Measurements from ENCODE around the gene EFHB. TPM values are rescaled to one million over a fixed set of nuclear protein-coding genes. Genes with fewer than 3 reads are reported as not detected.
A peak's percentile ranks its signal among the peaks of the same experiment; 100 is the strongest.

The EFHB gene
- total and polyA plus RNA-seq, 10 of the 15 experiments (the other 5 are each of a cell fraction or from before 2014, with no cell fraction given): 0.12 to 0.95 (median 0.53) TPM; not detected in 3

DNA sequence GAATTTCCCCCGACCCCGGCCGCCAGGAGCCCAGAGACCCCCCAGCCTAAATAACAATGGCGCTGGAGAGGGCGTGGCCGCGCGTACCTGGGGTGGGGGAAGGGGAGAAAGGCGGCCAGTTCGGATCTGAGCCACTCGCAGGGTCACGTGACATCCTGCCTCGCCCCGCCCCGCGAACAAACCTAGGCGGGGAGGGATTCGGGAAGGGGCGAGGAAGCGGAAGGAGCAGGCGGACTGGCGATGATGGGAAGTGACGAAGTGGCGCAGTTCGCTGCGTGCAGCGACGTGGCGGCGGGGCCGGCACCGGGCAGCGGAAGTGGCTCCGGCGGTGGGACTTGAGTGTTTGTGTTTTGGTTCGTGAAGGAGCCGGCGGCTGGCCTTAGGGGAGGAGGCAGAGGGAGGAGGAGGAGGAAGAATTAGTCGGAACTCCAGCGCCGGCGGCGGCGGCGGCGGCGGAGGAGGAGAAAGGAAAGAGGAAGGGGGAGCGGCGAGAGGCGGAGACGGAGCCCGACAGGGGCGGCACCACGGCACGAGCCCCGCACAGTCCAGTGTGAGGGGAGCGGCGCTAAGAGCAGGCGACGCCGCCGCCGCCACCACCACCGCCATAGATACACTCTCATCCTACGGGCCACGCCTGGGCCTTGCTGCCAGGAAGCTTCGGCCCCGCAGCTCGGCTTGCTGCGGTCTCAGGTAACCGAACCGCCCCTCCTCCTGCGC, 13.0 kb upstream of the EFHB start, which contains the start of gene RAB5A (continued):
- no peak for TF ChIP-seq MEF2A (IDR thresholded peaks at IDR 0.05; ENCODE audit: insufficient read depth, low read depth, low read length)
- no peak for TF ChIP-seq ZNF622 (IDR thresholded peaks at IDR 0.05)
- TF ChIP-seq HDAC6 (IDR thresholded peaks at IDR 0.05; ENCODE audit: unreplicated experiment): no peak
- peak; percentile 90 for TF ChIP-seq PRDM15 (CRISPR knock-in tag; IDR thresholded peaks at IDR 0.05)
- no peak for TF ChIP-seq HSF1 (IDR thresholded peaks at IDR 0.05; ENCODE audit: low read depth, low read length)
- TF ChIP-seq MEF2B (IDR thresholded peaks at IDR 0.05; ENCODE audit: partially characterized antibody, poor library complexity, severe bottlenecking): peak; percentile 62
- TF ChIP-seq ASH2L (IDR thresholded peaks at IDR 0.05; ENCODE audit: borderline replicate concordance, low read depth): no peak
- no peak for TF ChIP-seq HDAC2 (IDR thresholded peaks at IDR 0.05)
- peak; percentile 76; the same call in 1 of the 2 replicates for TF ChIP-seq SPI1 (IDR thresholded peaks at IDR 0.05; ENCODE audit: borderline replicate concordance, insufficient read depth, low read depth, low read length)
- TF ChIP-seq MXI1 (IDR thresholded peaks at IDR 0.05; ENCODE audit: low read depth, low read length): peak; percentile 49; the same call in 1 of the 2 replicates
- TF ChIP-seq TCF7 (IDR thresholded peaks at IDR 0.05; ENCODE audit: borderline replicate concordance): no peak
- TF ChIP-seq ZBTB11 (CRISPR knock-in tag; IDR thresholded peaks at IDR 0.05): peak; percentile 74
- peak; percentile 98 for TF ChIP-seq SMARCA5 (IDR thresholded peaks at IDR 0.05)
- TF ChIP-seq RAD21 (IDR thresholded peaks at IDR 0.05; ENCODE audit: insufficient read depth, low read depth, low read length): no peak
- TF ChIP-seq RAD51 (IDR thresholded peaks at IDR 0.05): peak; percentile 99
- TF ChIP-seq LARP7 (IDR thresholded peaks at IDR 0.05): peak; percentile 76
- TF ChIP-seq, protein P1, sequence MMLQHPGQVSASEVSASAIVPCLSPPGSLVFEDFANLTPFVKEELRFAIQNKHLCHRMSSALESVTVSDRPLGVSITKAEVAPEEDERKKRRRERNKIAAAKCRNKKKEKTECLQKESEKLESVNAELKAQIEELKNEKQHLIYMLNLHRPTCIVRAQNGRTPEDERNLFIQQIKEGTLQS (IDR thresholded peaks at IDR 0.05; ENCODE audit: borderline replicate concordance, extremely low read depth, low read depth, low read length): peak; percentile 52; the same call in 1 of the 2 replicates
- TF ChIP-seq MTA2 (IDR thresholded peaks at IDR 0.05; ENCODE audit: low read depth): no peak
- no peak for TF ChIP-seq WRNIP1 (IDR thresholded peaks at IDR 0.05; ENCODE audit: borderline replicate concordance, low read depth, low read length)
- no peak; the same call in 1 of the 2 replicates for TF ChIP-seq TCF12 (IDR thresholded peaks at IDR 0.05; ENCODE audit: low read depth, low read length)
- TF ChIP-seq TAF1 (IDR thresholded peaks at IDR 0.05; ENCODE audit: borderline replicate concordance, low read depth, low read length): peak; percentile 41; the same call in 1 of the 2 replicates

Data from GM12878 (cell line).